Activated CD4-positive, alpha-beta T cell treated with anti-CD3 and anti-CD28 coated beads for 1 hour (primary cell): Measurements from ENCODE around the gene MEGF6.

Experiments used
- DNase-seq: peaks from one replicate; pipeline ENCODE4 v3.0.0-alpha.2; 2020

The MEGF6 gene

DNA sequence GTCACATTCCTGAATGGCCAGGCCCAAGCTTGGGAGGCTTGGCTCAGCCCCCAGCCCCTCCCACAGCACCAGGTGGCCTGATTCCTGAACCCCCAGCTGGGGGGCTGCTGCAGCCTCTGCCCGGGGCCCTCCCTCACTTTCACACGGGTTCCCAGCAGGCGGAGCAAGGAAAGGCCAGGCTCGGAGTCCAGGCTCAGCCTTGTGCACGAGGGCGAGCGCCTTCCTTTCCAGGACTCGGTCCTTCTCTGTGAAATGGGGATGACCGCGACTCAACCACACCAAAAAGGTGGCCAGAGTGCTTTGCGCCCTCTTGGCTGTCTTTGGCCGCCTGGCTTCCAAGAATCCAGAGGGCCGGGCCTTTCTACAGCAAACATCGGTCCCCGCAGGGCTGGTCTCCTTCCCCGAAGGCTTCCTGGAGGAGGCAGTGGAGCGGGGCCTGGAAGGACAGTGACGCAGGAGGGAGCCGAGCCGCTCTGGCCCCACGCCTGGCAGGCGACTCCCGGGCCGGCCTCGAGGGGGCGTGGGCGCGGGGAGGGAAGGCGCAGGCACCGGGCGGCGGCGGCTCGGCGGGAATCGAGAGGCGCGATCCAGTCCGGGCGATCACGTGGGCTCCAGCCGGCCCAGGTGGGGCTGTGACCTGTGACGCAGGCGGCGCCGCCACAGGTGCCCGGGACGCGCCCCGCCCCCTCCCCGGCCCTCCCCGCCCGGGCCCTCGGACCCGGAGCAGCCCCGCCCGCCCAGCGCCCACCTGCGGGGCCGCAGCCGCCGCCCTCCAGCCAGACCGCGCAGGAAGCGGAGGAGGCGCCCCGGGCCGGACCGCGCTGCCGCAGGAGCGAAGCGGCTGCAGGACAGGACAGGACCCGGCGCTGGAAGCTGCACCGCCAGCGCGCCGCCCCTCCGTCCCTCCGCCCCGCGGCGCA, 157.2 kb downstream of the MEGF6 start, which contains the start of gene ARHGEF16:
TSS of gene ARHGEF16 (plus strand) at position 775 of the 920 bp plus-strand sequence. CDS start 8,420 bp downstream, outside the sequence.
- no peak for DNase-seq

DNA sequence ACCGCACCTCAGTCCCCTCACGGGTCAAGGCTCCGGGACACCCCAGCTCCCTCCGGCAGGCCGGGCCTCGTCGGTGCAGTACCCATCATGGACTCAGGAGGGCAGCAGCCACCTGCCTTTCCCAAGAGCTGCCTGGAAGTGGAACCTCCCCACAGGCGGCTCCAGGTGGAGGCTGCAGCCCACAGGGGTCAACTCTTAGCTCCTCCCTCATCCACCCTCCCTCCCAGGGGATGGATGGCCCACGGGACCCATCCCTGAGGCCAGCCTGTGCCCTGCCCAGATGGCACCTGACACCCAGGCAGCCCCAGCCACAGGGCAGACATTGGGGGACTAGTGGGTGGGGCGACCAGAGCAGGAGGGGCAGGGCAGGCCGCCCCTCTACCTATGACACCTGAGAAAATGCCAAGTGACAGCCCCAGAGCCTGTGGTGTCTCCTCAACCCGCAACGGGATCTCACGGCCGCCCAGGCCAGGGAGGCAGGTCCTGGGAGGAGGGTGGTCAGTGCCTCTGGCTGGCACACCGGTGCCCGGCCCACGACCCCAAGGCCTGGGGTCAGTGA, 158.0 kb downstream of the MEGF6 start:
- peak; percentile 65 for DNase-seq

DNA sequence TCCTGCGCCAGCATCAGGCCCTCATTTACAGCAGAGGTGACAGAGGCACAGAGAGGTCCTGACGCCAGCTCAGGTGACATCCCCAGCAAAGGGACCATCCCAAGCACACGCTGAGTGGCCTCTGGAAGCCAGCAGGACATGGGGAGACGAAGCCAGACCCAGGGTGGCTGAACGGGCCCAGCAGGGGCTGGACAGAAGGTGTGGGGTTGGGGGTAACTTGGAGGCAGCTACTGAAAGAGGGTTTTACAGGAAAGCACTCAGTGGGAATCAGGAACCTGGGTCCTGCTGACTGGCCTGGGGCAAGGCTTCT, 158.5 kb downstream of the MEGF6 start:
- DNase-seq = no peak

GRCh38 chr1:3451994-3452865, 159.1 kb downstream of the MEGF6 start:
- DNase-seq = no peak

DNA sequence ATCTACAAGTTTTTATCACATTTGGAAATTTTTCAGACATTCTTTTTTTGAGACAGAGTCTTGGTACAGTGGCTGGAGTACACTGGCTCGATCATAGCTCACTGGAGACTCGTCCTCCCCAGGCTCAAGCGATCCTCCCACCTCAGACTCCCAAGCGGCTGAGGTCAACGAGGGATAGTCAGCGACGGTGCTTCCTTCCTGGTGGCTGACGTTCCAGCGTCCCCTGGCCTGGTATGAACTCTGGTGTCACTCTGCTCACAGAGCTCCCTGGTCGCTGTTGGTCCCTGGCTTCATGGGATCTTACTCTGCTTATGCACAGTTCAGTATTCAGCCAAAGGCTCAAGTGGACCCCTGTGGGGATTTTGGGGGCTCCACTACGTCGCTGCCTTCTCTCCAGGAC, 160.3 kb downstream of the MEGF6 start:
- no peak for DNase-seq

DNA sequence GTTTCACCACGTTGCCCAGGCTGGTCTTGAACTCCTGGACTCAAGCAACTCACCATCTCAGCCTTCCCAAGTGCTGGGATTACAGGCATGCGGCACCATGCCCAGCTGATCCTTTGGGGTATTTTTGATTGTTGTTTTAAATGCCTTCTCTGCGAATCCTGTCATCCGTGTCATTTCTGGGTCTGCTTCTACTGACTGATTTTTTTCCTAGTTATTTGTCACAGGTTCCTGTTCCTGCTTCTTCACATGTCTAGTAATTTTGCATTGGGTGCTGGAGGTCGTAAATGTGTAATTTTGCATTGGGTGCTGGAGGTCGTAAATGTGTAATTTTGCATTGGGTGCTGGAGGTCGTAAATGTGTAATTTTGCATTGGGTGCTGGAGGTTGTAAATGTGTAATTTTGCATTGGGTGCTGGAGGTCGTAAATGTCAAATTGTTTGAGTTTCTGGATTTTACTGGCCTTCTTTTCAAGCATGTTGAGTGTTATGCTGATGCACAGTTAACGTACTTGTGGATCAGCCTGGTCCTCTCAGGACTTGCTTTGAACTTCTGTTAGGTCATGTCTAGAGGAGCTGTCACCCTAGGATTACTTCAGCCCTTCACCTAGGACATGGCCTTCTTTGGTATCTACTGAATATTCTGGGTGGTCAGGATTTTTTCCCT, 161.0 kb downstream of the MEGF6 start:
- DNase-seq = no peak

DNA sequence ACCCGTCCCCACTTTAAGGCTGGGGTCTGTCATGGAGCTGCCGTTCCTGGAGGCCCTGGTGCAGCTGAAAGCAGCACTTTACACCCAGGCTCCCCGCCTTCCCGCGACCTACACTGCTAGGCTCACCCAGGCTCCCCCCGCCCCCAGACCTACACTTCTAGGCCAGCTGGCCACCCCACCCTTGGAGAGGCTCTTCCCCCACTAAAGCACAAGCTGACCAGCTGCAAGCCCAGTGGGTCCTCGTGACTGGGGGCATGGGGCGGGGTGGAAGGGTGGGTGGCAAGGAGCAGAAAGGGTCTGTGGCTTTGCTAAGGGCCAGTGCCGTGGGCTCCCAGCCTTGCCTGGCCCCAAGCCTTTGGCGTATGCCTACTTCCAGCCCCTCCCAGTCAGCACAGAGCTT, 166.6 kb downstream of the MEGF6 start:
- DNase-seq = no peak

DNA sequence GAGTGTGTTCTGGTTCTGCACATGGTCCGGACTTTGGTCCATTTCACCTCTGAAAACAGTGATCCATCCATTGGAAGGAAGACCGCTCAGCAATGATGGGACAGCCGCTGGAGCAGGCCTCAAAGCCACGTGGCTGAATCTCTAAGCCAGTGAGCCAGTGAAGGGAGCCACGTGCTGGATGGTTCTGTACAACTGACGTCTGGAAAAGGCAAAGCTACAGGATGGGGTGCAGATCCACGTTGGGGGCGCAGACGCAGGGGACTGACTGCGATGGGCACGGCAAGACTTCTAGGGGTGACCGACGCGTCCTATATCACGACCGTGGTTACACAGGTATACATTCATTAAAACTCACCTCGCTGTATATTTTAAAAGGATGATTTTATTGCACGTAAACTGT, 167.0 kb downstream of the MEGF6 start:
- DNase-seq = no peak

GRCh38 chr1:3443807-3444206, 167.5 kb downstream of the MEGF6 start:
- DNase-seq = no peak

DNA sequence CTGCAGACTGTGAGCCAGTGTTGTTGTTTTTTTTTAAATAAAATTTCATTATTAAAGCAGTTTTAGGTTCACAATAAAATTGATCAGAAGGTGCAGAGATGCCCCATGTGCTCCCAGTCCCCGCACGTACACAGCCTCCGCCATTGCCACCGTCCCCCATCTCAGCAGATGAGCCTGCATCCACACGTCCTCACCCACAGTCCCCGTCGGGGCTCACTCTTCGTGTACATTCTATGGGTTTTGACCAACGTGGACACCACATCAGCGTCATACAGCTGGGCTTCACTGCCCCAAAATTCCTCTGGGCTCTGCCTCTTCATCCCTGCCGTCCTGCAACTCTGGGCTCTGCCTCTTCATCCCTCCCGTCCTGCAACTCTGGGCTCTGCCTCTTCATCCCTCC, 168.4 kb downstream of the MEGF6 start:
- DNase-seq = no peak

GRCh38 chr1:3442331-3442730, 169.0 kb downstream of the MEGF6 start:
- no peak for DNase-seq

DNA sequence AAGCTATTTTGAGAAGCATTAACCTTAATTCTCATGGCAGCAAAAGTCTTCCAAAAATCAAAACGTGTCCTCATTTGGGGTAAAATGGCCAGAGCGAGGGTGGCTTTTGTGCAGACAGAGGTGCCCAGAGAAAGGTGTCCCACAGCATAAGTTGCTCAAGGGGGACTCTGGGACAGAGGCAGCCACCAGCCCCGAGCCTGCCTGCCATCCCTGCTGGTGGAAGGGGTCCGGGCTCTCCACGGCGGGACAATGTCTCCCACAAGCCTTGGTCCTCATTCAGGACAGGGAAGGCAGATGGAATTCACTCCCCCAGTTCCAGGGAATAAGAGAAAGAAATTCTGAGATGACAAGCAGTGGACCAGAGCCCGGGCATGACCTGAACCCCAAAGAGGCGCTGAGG, 169.4 kb downstream of the MEGF6 start:
- DNase-seq = no peak

- DNase-seq = no peak
Observed at GRCh38 chr1:3441410-3441847, 169.9 kb downstream of the MEGF6 start.

GRCh38 chr1:3440711-3441409, 170.4 kb downstream of the MEGF6 start:
- no peak for DNase-seq

DNA sequence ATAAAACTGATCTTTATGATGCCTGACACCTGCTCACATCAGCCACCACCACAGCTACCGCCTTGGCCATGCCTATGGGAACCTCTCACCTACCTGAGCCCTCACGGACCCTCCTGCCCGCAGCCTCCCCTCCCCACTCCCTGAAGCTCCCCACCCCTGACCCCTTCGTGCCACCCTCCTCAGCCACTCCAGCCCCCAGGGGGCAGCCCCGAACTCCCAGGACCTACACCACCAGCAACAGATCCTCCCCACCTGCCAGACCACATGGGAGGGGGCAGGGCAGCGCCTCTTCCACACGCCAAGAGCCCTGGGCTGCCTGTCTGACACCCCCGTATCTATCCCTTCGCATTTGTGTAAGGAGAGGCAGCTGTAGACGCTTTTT, 171.0 kb downstream of the MEGF6 start:
- no peak for DNase-seq
